VCaP (cell line): ENCODE data around the gene MGAT3.

Source experiments
- H3K27ac ChIP-seq: fragments of 450-650 bp; 2 replicates; pipeline ENCODE4 v1.5.1; 2017
- CTCF ChIP-seq: fragments of 450-650 bp; conservative IDR thresholded peaks from 2 replicates; pipeline ENCODE4 v1.5.1; 2017; ENCODE audit warnings: mild to moderate bottlenecking, moderate library complexity

The MGAT3 gene

GRCh38 chr22:39515266-39516050 lies 58.6 kb downstream of the MGAT3 start:
- H3K27ac ChIP-seq, result no peak overlapping the region
- no peak for TF ChIP-seq CTCF

GRCh38 chr22:39517470-39517869 lies 60.7 kb downstream of the MGAT3 start:
- peak overlapping the region; percentile 98 for H3K27ac ChIP-seq
- no peak for TF ChIP-seq CTCF

- TF ChIP-seq CTCF, result no peak
- H3K27ac ChIP-seq, result peak overlapping the region; percentile 98
Measured at GRCh38 chr22:39518144-39518786, 61.5 kb downstream of the MGAT3 start.

GRCh38 chr22:39518996-39519680 lies 62.3 kb downstream of the MGAT3 start:
- peak overlapping the region; percentile 98 for H3K27ac ChIP-seq

GRCh38 chr22:39519681-39520225 lies 62.9 kb downstream of the MGAT3 start:
- peak; percentile 46 for TF ChIP-seq CTCF
- H3K27ac ChIP-seq, result peak overlapping the region; percentile 98

More at GRCh38 chr22:39518996-39519680, 62.3 kb downstream of the MGAT3 start:
- no peak for TF ChIP-seq CTCF

- TF ChIP-seq CTCF, result no peak
Measured at GRCh38 chr22:39520226-39521105, 63.7 kb downstream of the MGAT3 start, which contains the start of gene ATF4. TSS of gene ATF4 (plus strand) at chr22:39520562. CDS start at chr22:39521446, 884 bp downstream.

GRCh38 chr22:39521106-39521885 lies 64.5 kb downstream of the MGAT3 start:
- peak overlapping the region; percentile 98 for H3K27ac ChIP-seq

More at GRCh38 chr22:39520226-39521105, 63.7 kb downstream of the MGAT3 start, which contains the start of gene ATF4:
- H3K27ac ChIP-seq, result peak within 1 kb of the TSS; percentile 98

GRCh38 chr22:39522091-39522490 lies 65.3 kb downstream of the MGAT3 start:
- H3K27ac ChIP-seq, result peak overlapping the region; percentile 98
